Thoracic aorta (tissue), 2 donors: ENCODE measurements around the gene NSMCE4A. TPM values are rescaled to one million over a fixed set of nuclear protein-coding genes. Genes with fewer than 3 reads are reported as not detected.

ENCODE experiments used
- ATAC-seq: fragments of 150-250 bp; one replicate; pipeline ENCODE4 v1.8.0; 2017; ENCODE audit warnings: low read depth; ENCODE audit not compliant: insufficient number of reproducible peaks, low FRiP score
- DNase-seq: peaks from one replicate; pipeline ENCODE4 v3.0.0-alpha.2; 2020; ENCODE audit warnings: low spot score
- H3K27ac ChIP-seq, 2 donors: fragments of 200-600 bp; sonication (generic); 1 replicate in 1 of 2; 2 replicates in 1 of 2; pipeline ENCODE4 v1.5.1; 2016; ENCODE audit warnings: mild to moderate bottlenecking in 2 of 2, moderate library complexity in 2 of 2
- H3K27me3 ChIP-seq: fragments of 200-600 bp; sonication (generic); replicated peaks from 2 replicates; pipeline ENCODE4 v1.6.0; 2016; ENCODE audit warnings: mild to moderate bottlenecking; ENCODE audit not compliant: insufficient read depth
- H3K36me3 ChIP-seq: fragments of 200-600 bp; sonication (generic); one replicate; pipeline ENCODE4 v1.5.1; 2016
- H3K4me1 ChIP-seq, 2 donors: fragments of 200-600 bp; sonication (generic); 1 replicate in 1 of 2; 2 replicates in 1 of 2; pipeline versions ENCODE4 v1.5.1 to v1.6.0; 2016; ENCODE audit warnings: low read depth in 2 of 2, mild to moderate bottlenecking in 1 of 2; ENCODE audit not compliant: control insufficient read depth in 1 of 2
- H3K4me3 ChIP-seq: fragments of 200-600 bp; sonication (generic); 2 replicates; pipeline ENCODE4 v1.5.1; 2016; ENCODE audit warnings: mild to moderate bottlenecking
- H3K9me3 ChIP-seq: fragments of 200-600 bp; sonication (generic); 2 replicates; pipeline ENCODE4 v1.5.1; 2016
- CTCF ChIP-seq: fragments of 200-600 bp; sonication (generic); IDR thresholded peaks from one replicate; pipeline ENCODE4 v1.5.1; 2019; ENCODE audit warnings: antibody characterized with exemption
- total RNA-seq, 2 donors: library from RNA; depleted of rRNA; stranded (reverse); fragments of >200 nt; gene quantifications; one replicate each; pipeline versions ENCODE4 v1.1.0 to v1.2.3, GENCODE V29; 2016

The NSMCE4A gene
- total RNA-seq, 2 donors from 2014 or later = 64.0 to 81.1 TPM

- Histone ChIP-seq H3K4me1 (peaks cover 8 to 28% of the 10 kb centered on the region in 2 donors), H3K36me3 (no peaks in the 10 kb centered on the region), H3K27me3 (no peaks in the 10 kb centered on the region), H3K27ac (no peak overlapping the region), H3K4me3 (no peak overlapping the region), H3K9me3 (no peaks in the 10 kb centered on the region)
- TF ChIP-seq CTCF = no peak
- no peak for ATAC-seq
- DNase-seq = no peak
Measured at GRCh38 chr10:122014652-122015248, 39.7 kb upstream of the NSMCE4A start.

- H3K27ac ChIP-seq = peak overlapping the region; percentile 33 to 51
- DNase-seq (no peak), ATAC-seq (no peak)
- TF ChIP-seq CTCF = no peak
- H3K4me3 ChIP-seq = peak overlapping the region; percentile 40
- no peaks in the 10 kb centered on the region for H3K36me3 ChIP-seq
- H3K9me3 ChIP-seq = no peaks in the 10 kb centered on the region
- H3K27me3 ChIP-seq = no peaks in the 10 kb centered on the region
- H3K4me1 ChIP-seq = peaks cover 12 to 41% of the 10 kb centered on the region in 2 donors
Measured at GRCh38 chr10:122013311-122013780, 38.3 kb upstream of the NSMCE4A start.

- no peak for ATAC-seq
- no peak for TF ChIP-seq CTCF
- Histone ChIP-seq H3K9me3 (no peaks in the 10 kb centered on the region), H3K27ac (peak overlapping the region; percentile 33 to 51), H3K4me1 (peaks cover 12 to 41% of the 10 kb centered on the region in 2 donors), H3K4me3 (no peak overlapping the region), H3K27me3 (no peaks in the 10 kb centered on the region), H3K36me3 (no peaks in the 10 kb centered on the region)
- DNase-seq = no peak
Measured at GRCh38 chr10:122012731-122013130, 37.7 kb upstream of the NSMCE4A start.

- TF ChIP-seq CTCF = no peak
- Histone ChIP-seq H3K4me3 (no peak overlapping the region), H3K27ac (peak overlapping the region; percentile 28 to 39), H3K9me3 (no peaks in the 10 kb centered on the region), H3K27me3 (no peaks in the 10 kb centered on the region), H3K4me1 (peaks cover 12 to 41% of the 10 kb centered on the region in 2 donors), H3K36me3 (no peaks in the 10 kb centered on the region)
- DNase-seq (no peak), ATAC-seq (no peak)
Measured at GRCh38 chr10:122010405-122011050, 35.5 kb upstream of the NSMCE4A start.

- peaks cover 7 to 23% of the 10 kb centered on the region in 2 donors for H3K4me1 ChIP-seq
- H3K27me3 ChIP-seq = no peaks in the 10 kb centered on the region
- no peak for TF ChIP-seq CTCF
- H3K36me3 ChIP-seq = no peaks in the 10 kb centered on the region
- DNase-seq (no peak), ATAC-seq (no peak)
- H3K4me3 ChIP-seq = no peak overlapping the region
- H3K9me3 ChIP-seq = peaks cover under 1% of the 10 kb centered on the region
- no peak overlapping the region for H3K27ac ChIP-seq
Measured at GRCh38 chr10:122007415-122007814, 32.4 kb upstream of the NSMCE4A start.
